ENCODE data around the gene OIT3. TPM values are rescaled to one million over a fixed set of nuclear protein-coding genes. Genes with fewer than 3 reads are reported as not detected.

The OIT3 gene
- total RNA-seq, 3 donors from 2014 or later, result 0.12 to 0.25 (median 0.17) TPM

- no peak for TF ChIP-seq CTCF (IDR thresholded peaks at IDR 0.05)
- ATAC-seq (no peak), DNase-seq (no peak)
- intact Hi-C loops (cut with DNase I, micrococcal nuclease), result no loop called here
- no peaks in the 10 kb centered on the region for H3K4me1 ChIP-seq (ENCODE audit: low read depth)
- H3K4me3 ChIP-seq, result no peak overlapping the region
- H3K36me3 ChIP-seq (ENCODE audit: low read depth), result no peaks in the 10 kb centered on the region
- peaks cover 39% of the 10 kb centered on the region for H3K9me3 ChIP-seq
These were observed 87.7 kb downstream of the OIT3 start for GRCh38 chr10:72981028-72981881.

- intact Hi-C loops (cut with DNase I, micrococcal nuclease), result no loop called here
- peaks cover 32% of the 10 kb centered on the region for H3K9me3 ChIP-seq
- ATAC-seq (no peak), DNase-seq (no peak)
- no peak for TF ChIP-seq CTCF (IDR thresholded peaks at IDR 0.05)
- no peak overlapping the region for H3K4me3 ChIP-seq
- no peaks in the 10 kb centered on the region for H3K4me1 ChIP-seq (ENCODE audit: low read depth)
- no peaks in the 10 kb centered on the region for H3K36me3 ChIP-seq (ENCODE audit: low read depth)
These were observed 88.5 kb downstream of the OIT3 start for GRCh38 chr10:72981882-72982529.

Other genes with a start within 250 kb of the OIT3 start
- 10 to 100 TPM; 44.8 to 98.6 (median 89.0) TPM for gene MCU, start 201.6 kb upstream of the OIT3 start, total RNA-seq
- 10 to 100 TPM; 10.7 to 16.9 (median 13.9) TPM for gene PLA2G12B, start 61.1 kb downstream of the OIT3 start, total RNA-seq
- 10 to 100 TPM; 21.0 to 26.1 (median 26.0) TPM for gene P4HA1, start 203.1 kb downstream of the OIT3 start, total RNA-seq
- 1 to 10 TPM; 3.5 to 5.1 (median 3.6) TPM for gene NUDT13, start 216.7 kb downstream of the OIT3 start, total RNA-seq

Measured in mucosa of descending colon (tissue), 3 donors.